NOMO-1 treated with DMSO at 0.1 percent for 48 hours (cell line): ENCODE results near the gene GALT.
A peak's percentile ranks its signal among the peaks of the same experiment; 100 is the strongest.

ENCODE experiments used
- DNase-seq: peaks from one replicate; lab custom pipeline; 2025; ENCODE audit not compliant: unreplicated experiment; lab: John Stamatoyannopoulos, UW

Gene GALT

GRCh38 chr9:34675869-34676268, 29.4 kb downstream of the GALT start:
- DNase-seq = no peak

GRCh38 chr9:34684145-34684544, 37.7 kb downstream of the GALT start:
- no peak for DNase-seq

- no peak for DNase-seq
Observed at GRCh38 chr9:34684816-34685215, 38.3 kb downstream of the GALT start.

GRCh38 chr9:34685591-34685990, 39.1 kb downstream of the GALT start:
- DNase-seq = no peak

GRCh38 chr9:34686231-34686630, 39.8 kb downstream of the GALT start:
- DNase-seq = no peak

- peak; percentile 15 for DNase-seq
Observed at GRCh38 chr9:34686732-34687131, 40.3 kb downstream of the GALT start.

GRCh38 chr9:34687276-34688030, 41.0 kb downstream of the GALT start:
- no peak for DNase-seq

- no peak for DNase-seq
Observed at GRCh38 chr9:34688329-34689115, 42.0 kb downstream of the GALT start.

GRCh38 chr9:34689116-34689470, 42.6 kb downstream of the GALT start:
- DNase-seq = no peak

GRCh38 chr9:34689512-34689911, 43.0 kb downstream of the GALT start:
- no peak for DNase-seq

- peak; percentile 49 for DNase-seq
Observed at GRCh38 chr9:34690983-34691935, 44.8 kb downstream of the GALT start, which contains the start of gene CCL19. Gene CCL19, minus strand, starts transcription at chr9:34691276. Its CDS starts 137 bp downstream, at chr9:34691139.

- DNase-seq = no peak
Observed at GRCh38 chr9:34691936-34692315, 45.5 kb downstream of the GALT start.

- DNase-seq = no peak
Observed at GRCh38 chr9:34693560-34693959, 47.1 kb downstream of the GALT start.

- DNase-seq = no peak
Observed at GRCh38 chr9:34694811-34695210, 48.3 kb downstream of the GALT start.
